Measurements from ENCODE around the gene MRPL54.

Gene MRPL54

GRCh38 chr19:3762501-3763459, at the start of gene MRPL54:
MRPL54 (plus strand) TSS chr19:3762682; CDS start chr19:3762701, 19 bp downstream.
- DNase-seq (ENCODE audit: low read depth) = peak; percentile 97

DNA sequence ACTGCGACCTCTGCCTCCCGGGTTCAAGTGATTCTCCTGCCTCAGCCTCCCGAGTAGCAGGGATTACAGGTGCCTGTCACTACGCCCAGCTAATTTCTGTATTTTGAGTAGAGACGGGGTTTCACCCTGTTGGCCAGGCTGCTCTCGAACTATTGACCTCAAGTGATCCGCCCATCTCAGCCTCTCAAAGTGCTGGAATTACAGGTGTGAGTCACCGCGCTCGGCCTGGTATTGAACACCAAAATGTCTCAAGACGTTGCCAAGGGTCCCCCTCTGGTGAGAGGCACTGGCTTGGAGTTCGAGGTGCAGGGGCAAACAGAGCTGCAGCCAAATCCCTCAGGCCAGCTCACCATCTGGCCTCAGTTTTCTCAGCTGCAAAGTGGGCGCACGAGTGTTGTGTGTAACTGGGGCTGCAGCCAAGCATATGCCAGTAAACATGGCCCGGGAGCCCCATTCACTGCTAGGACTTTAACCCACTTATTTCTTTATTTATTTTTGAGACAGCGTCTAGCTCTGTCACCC, 46.3 kb upstream of the MRPL54 start:
- DNase-seq (ENCODE audit: low read depth) = no peak

GRCh38 chr19:3719868-3720267, 42.6 kb upstream of the MRPL54 start:
- DNase-seq (ENCODE audit: low read depth) = no peak

GRCh38 chr19:3720349-3720917, 42.0 kb upstream of the MRPL54 start:
- DNase-seq (ENCODE audit: low read depth) = no peak

- peak; percentile 43 for DNase-seq (ENCODE audit: low read depth)
These were observed 41.2 kb upstream of the MRPL54 start for GRCh38 chr19:3721131-3721886.

DNA sequence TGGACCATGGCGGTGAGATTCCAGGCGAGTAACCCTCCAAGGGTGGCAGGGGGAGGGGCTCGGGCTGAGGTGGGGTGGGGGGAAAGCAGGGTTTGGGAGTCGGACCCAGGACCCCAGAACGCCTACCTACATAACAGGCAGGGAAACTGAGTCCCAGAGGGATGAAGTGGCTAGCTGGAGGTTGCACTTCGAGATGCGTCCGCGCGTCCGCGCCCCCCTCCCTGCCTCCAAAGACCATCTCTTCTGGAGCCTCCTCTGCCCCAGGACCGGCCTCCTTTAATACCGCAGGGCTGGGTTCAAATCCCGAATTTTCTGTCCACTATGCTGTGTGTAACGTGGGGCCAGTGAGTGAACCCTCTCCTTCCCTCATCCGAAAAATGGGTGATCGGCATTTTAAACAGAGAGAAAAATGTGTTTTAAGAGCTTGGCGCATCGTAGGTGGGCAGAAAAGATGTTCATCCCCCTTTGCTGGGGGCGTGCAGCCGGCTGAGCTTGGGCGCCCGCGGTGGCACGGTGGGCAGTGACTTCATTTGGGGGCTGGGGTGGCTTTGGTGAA, 40.5 kb upstream of the MRPL54 start:
- no peak for DNase-seq (ENCODE audit: low read depth)

GRCh38 chr19:3722443-3723109, 39.9 kb upstream of the MRPL54 start:
- DNase-seq (ENCODE audit: low read depth) = no peak

GRCh38 chr19:3723110-3723488, 39.4 kb upstream of the MRPL54 start:
- no peak for DNase-seq (ENCODE audit: low read depth)

- no peak for DNase-seq (ENCODE audit: low read depth)
These were observed 38.6 kb upstream of the MRPL54 start for GRCh38 chr19:3723883-3724282.

DNA sequence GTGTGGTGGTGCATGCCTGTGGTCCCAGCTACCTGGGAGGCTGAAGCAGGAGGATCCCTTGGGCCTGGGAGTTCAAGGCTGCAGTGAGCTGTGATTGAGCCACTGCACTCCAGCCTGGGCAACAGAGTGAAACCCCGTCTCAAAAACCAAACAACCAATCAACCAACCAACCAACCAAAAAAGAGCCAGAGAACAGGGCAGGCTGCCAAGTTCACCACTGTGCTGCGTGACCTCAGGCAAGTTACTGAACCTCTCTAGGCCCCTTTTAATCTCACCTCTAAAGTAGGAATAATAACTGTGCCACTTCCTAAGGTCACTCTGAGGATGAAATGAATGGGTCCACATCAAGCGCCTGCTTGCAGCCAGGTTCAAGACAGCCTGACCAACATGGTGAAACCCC, 37.4 kb upstream of the MRPL54 start:
- no peak for DNase-seq (ENCODE audit: low read depth)

DNA sequence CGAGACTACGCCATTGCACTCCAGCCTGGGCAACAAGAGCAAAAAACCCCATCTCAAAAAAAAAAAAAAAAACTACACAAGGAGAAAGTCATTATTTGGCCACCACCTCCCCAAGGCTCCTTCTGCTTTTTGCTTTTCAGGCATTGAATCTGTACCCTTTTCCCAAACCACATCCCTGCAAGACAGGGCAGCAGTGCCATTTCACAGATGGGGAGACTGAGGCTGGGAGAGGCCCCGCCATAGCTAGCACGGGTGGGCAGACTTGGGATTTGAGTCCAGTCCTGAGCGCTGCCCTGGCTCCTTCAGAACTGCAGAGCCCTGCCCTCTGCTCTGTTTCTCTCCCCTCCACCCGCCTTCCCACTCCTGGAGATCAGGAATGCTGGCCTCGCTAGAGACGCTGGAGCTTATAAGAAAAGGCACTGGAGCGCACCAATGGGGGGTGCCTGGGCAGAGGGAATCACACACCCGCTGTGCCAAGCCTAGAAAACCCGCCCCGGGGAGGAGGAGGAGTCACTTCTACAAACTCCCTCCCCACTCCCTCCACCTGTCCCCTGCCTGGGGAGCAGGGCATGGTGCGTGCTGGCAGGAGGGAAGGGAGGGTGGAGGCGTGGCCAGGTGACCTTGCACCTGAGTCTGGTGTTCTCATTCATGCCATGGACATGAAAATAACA, 36.7 kb upstream of the MRPL54 start:
- no peak for DNase-seq (ENCODE audit: low read depth)

- DNase-seq (ENCODE audit: low read depth) = no peak
These were observed 32.0 kb upstream of the MRPL54 start for GRCh38 chr19:3730457-3730958.

GRCh38 chr19:3732108-3732507, 30.4 kb upstream of the MRPL54 start:
- no peak for DNase-seq (ENCODE audit: low read depth)

DNA sequence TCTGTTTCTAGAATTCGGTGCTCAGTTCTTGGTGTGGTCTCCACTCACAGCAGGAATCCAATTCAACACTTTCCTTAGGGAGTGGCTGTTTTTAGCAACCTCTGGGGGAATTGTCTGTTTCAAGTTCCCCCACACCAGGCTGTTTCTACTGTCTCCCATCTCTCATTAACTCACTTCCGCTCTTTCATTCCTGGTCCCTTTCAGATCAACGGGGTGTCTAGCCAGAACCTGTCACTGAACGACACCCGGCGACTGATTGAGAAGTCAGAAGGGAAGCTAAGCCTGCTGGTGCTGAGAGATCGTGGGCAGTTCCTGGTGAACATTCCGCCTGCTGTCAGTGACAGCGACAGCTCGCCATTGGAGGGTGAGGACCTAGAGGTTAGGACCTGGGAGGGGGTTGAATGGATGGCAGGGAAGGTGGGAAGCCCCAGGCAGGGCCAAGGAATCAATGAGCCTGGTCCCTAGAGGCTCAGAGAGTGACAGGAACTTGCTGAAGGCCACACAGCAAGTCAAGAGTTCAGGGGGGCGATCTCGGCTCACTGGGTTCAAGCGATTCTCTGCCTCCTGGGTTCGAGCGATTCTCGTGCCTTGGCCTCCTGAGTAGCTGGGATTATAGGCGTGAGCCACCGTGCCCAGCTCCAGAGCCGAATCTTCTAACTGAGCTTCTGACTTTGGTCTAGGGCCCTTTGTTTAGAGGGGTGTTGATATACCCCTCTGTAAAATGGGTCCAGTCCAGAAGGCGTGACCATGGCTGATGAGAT, 28.8 kb upstream of the MRPL54 start:
- DNase-seq (ENCODE audit: low read depth) = no peak

- DNase-seq (ENCODE audit: low read depth) = no peak
These were observed 28.2 kb upstream of the MRPL54 start for GRCh38 chr19:3734310-3734600.

DNA sequence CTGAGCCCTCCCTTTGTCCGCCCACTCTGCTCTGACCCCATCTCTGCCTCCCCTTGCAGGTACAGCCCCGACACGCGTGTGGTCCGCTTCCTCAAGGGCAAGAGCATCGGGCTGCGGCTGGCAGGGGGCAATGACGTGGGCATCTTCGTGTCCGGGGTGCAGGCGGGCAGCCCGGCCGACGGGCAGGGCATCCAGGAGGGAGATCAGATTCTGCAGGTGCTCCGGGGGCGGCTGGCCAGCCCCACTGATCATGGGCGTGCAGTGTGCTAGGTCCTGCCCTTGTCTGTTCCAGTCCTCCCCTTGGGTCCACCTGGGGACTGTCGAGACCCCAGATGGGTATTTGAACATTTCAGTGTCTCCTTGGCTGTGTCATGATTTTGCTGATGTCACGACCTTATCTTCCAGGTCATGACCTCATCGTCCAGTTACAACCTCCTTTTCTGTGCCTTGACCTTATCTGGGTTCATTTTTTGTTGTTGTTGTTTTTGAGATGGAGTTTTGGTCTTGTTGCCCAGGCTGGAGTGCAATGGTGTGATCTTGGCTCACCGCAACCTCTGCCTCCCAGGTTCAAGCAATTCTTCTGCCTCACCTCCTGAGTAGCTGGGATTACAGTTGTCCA, 26.3 kb upstream of the MRPL54 start:
- no peak for DNase-seq (ENCODE audit: low read depth)

GRCh38 chr19:3737487-3738205, 24.8 kb upstream of the MRPL54 start:
- DNase-seq (ENCODE audit: low read depth) = no peak

- DNase-seq (ENCODE audit: low read depth) = no peak
These were observed 23.8 kb upstream of the MRPL54 start for GRCh38 chr19:3738477-3739220.
